A673 (cell line): ENCODE results near the gene SF3A2. TPM values are rescaled to one million over a fixed set of nuclear protein-coding genes. Genes with fewer than 3 reads are reported as not detected.

Experiments
- BruUV-seq: library from RNA; stranded (reverse); fragments of 400-500 nt; replicated peaks from 2 replicates; lab custom pipeline; 2021; lab: Mats Ljungman, UMichigan
- CTCF ChIA-PET: fragments of 300-600 bp; sonication (Branson Sonifier 250); formaldehyde crosslinking; loops from one replicate; lab custom pipeline; 2022; ENCODE audit warnings: antibody characterized with exemption; lab: Charles Lee
- POLR2A ChIA-PET: fragments of 300-600 bp; sonication (Branson Sonifier 250); formaldehyde crosslinking; loops from one replicate; lab custom pipeline; 2022; ENCODE audit warnings: antibody characterized with exemption; ENCODE audit not compliant: low non-redundant PET; lab: Charles Lee
- DNase-seq: peaks from one replicate; pipeline ENCODE4 v3.0.0-alpha.2; 2015; ENCODE audit warnings: low spot score
- H3K27ac ChIP-seq: fragments of 200-600 bp; sonication (generic); 2 replicates; pipeline ENCODE4 v1.5.1; 2016; ENCODE audit warnings: mixed run types, low read depth, mild to moderate bottlenecking, mixed read lengths, antibody characterized with exemption, low read length; ENCODE audit not compliant: poor library complexity, severe bottlenecking
- H3K27me3 ChIP-seq: fragments of 200-600 bp; sonication (generic); replicated peaks from 2 replicates; pipeline ENCODE4 v1.6.1; 2017; ENCODE audit warnings: mixed run types, low read depth, mild to moderate bottlenecking, mixed read lengths, antibody characterized with exemption, low read length; ENCODE audit not compliant: insufficient read depth, poor library complexity
- H3K36me3 ChIP-seq: fragments of 200-600 bp; sonication (generic); 2 replicates; pipeline ENCODE4 v1.6.1; 2016; ENCODE audit warnings: mixed run types, mild to moderate bottlenecking, mixed read lengths, antibody characterized with exemption, low read length; ENCODE audit not compliant: insufficient read depth, poor library complexity, severe bottlenecking
- H3K4me1 ChIP-seq: fragments of 200-600 bp; sonication (generic); 2 replicates; pipeline ENCODE4 v1.6.1; 2017; ENCODE audit warnings: mixed run types, mild to moderate bottlenecking, mixed read lengths, antibody characterized with exemption, low read length; ENCODE audit not compliant: insufficient read depth, poor library complexity, severe bottlenecking
- H3K4me3 ChIP-seq: fragments of 200-600 bp; sonication (generic); 2 replicates; pipeline ENCODE4 v1.5.1; 2016; ENCODE audit warnings: low read depth, mixed run types, mild to moderate bottlenecking, mixed read lengths, low read length; ENCODE audit not compliant: poor library complexity, severe bottlenecking
- H3K9me3 ChIP-seq: fragments of 200-600 bp; sonication (generic); 2 replicates; pipeline ENCODE4 v1.6.1; 2016; ENCODE audit warnings: mixed run types, low read depth, mild to moderate bottlenecking, mixed read lengths, antibody characterized with exemption, low read length; ENCODE audit not compliant: poor library complexity, severe bottlenecking
- CTCF ChIP-seq: fragments of 300-800, 200-600 bp; sonication (generic); conservative IDR thresholded peaks from 2 replicates; pipeline ENCODE4 v1.5.1; 2017; ENCODE audit warnings: low read depth, mild to moderate bottlenecking, antibody characterized with exemption, low read length, moderate library complexity, mixed read lengths
- EZH2 ChIP-seq: fragments of 200-600 bp; sonication (generic); IDR thresholded peaks from 2 replicates; pipeline ENCODE4 v1.6.1; 2017; ENCODE audit warnings: borderline replicate concordance, low read depth, mild to moderate bottlenecking, mixed read lengths, antibody characterized with exemption, low read length; ENCODE audit not compliant: poor library complexity, severe bottlenecking
- intact Hi-C: fragments of 100-400 bp; cut with micrococcal nuclease; formaldehyde crosslinking; loops from one replicate; pipeline ENCODE4 v1.10.0; 2022; ENCODE audit not compliant: unreplicated experiment
- total RNA-seq: library from RNA; stranded (reverse); gene quantifications from 2 replicates; pipeline ENCODE4 v1.2.3, GENCODE V29; 2021

Gene SF3A2
- total RNA-seq, 1 experiment from 2014 or later = 187 TPM

- intact Hi-C loops = no loop called here
- DNase-seq = no peak
- Histone ChIP-seq H3K27ac (no peak overlapping the region), H3K36me3 (no peaks in the 10 kb centered on the region), H3K4me3 (no peak overlapping the region), H3K9me3 (no peaks in the 10 kb centered on the region), H3K4me1 (peaks cover 9% of the 10 kb centered on the region), H3K27me3 (peaks cover 42% of the 10 kb centered on the region)
- BruUV-seq = no TSS peak
- POLR2A ChIA-PET = no interaction called here
- CTCF ChIA-PET = no interaction called here
- TF ChIP-seq EZH2 = no peak
- TF ChIP-seq CTCF = no peak
These were observed 52.4 kb downstream of the SF3A2 start for GRCh38 chr19:2288818-2289713.

GRCh38 chr19:2289714-2290435, 53.3 kb downstream of the SF3A2 start:
- intact Hi-C loops = no loop called here
- POLR2A ChIA-PET = no interaction called here
- Histone ChIP-seq H3K4me3 (peak overlapping the region; percentile 30), H3K36me3 (no peaks in the 10 kb centered on the region), H3K27me3 (peaks cover 46% of the 10 kb centered on the region), H3K4me1 (peaks cover 17% of the 10 kb centered on the region), H3K27ac (no peak overlapping the region), H3K9me3 (no peaks in the 10 kb centered on the region)
- BruUV-seq = no TSS peak
- DNase-seq = no peak
- TF ChIP-seq CTCF (no peak), EZH2 (peak; percentile 68)
- CTCF ChIA-PET = no interaction called here

GRCh38 chr19:2290441-2291184, 54.0 kb downstream of the SF3A2 start:
- Histone ChIP-seq H3K4me3 (peak overlapping the region; percentile 30), H3K4me1 (peaks cover 18% of the 10 kb centered on the region), H3K27ac (no peak overlapping the region), H3K36me3 (no peaks in the 10 kb centered on the region), H3K9me3 (no peaks in the 10 kb centered on the region), H3K27me3 (peaks cover 46% of the 10 kb centered on the region)
- POLR2A ChIA-PET = no interaction called here
- no peak for DNase-seq
- CTCF ChIA-PET = no interaction called here
- intact Hi-C loops = no loop called here
- BruUV-seq = no TSS peak
- TF ChIP-seq EZH2 (peak; percentile 18), CTCF (no peak)
